Measurements from ENCODE around the gene PRLR. TPM values are rescaled to one million over a fixed set of nuclear protein-coding genes. Genes with fewer than 3 reads are reported as not detected.
"Not testable (repeated sequence)": the region's sequence is repeated elsewhere in the genome, so short reads cannot be mapped to it uniquely, and the experiment has no call there.

The PRLR gene
- total RNA-seq, 2 experiments from 2014 or later = 0.02 TPM; not detected in 1

- ChIA-PET CTCF (no interaction called here), POLR2A (no interaction called here)
- Mint-ChIP-seq H3K4me1 (no peaks in the 10 kb centered on the region), H3K4me3 (no peak overlapping the region), H3K36me3 (ENCODE audit: low read depth) (no peaks in the 10 kb centered on the region), H3K9me3 (ENCODE audit: low read depth) (no peaks in the 10 kb centered on the region), H3K27ac (no peak overlapping the region), H3K27me3 (peaks cover 28% of the 10 kb centered on the region)
- ATAC-seq (no peak), DNase-seq (no peak)
- intact Hi-C loops (cut with DNase I, micrococcal nuclease) = no loop called here
Observed at GRCh38 chr5:35205186-35205585, 25.1 kb downstream of the PRLR start.

- Mint-ChIP-seq H3K27me3 (peaks cover 30% of the 10 kb centered on the region), H3K36me3 (ENCODE audit: low read depth) (no peaks in the 10 kb centered on the region), H3K9me3 (ENCODE audit: low read depth) (no peaks in the 10 kb centered on the region), H3K4me1 (no peaks in the 10 kb centered on the region), H3K27ac (no peak overlapping the region), H3K4me3 (no peak overlapping the region)
- ATAC-seq = no peak
- intact Hi-C loops (cut with DNase I, micrococcal nuclease) = no loop called here
- DNase-seq = no peak
- ChIA-PET CTCF (interaction anchor here (0.7 to 1.3 kb wide), 7 partner anchors 11 to 121 kb away, joined by 3 to 5 read pairs (median 3); no protein-coding TSS in a partner anchor), POLR2A (no interaction called here)
Observed at GRCh38 chr5:35203403-35203802, 26.9 kb downstream of the PRLR start.

GRCh38 chr5:35202319-35203111 is 27.8 kb downstream of the PRLR start:
- Mint-ChIP-seq H3K27me3 (peaks cover 29% of the 10 kb centered on the region), H3K9me3 (ENCODE audit: low read depth) (no peaks in the 10 kb centered on the region), H3K27ac (no peak overlapping the region), H3K4me3 (no peak overlapping the region), H3K4me1 (no peaks in the 10 kb centered on the region), H3K36me3 (ENCODE audit: low read depth) (no peaks in the 10 kb centered on the region)
- peak; percentile 74 for ATAC-seq
- ChIA-PET POLR2A (no interaction called here), CTCF (interaction anchor here (0.7 to 1.2 kb wide), 4 partner anchors 10 to 120 kb away, joined by 3 to 4 read pairs (median 3); no protein-coding TSS in a partner anchor)
- intact Hi-C loops (cut with DNase I, micrococcal nuclease) = loop anchor here (1.0 kb wide), 1 partner anchor 113 kb away; no protein-coding TSS in a partner anchor
- peak; percentile 71 for DNase-seq

GRCh38 chr5:35201291-35201690 is 29.0 kb downstream of the PRLR start:
- POLR2A ChIA-PET = no interaction called here
- Mint-ChIP-seq H3K4me1 (no peaks in the 10 kb centered on the region), H3K9me3 (ENCODE audit: low read depth) (no peaks in the 10 kb centered on the region), H3K27ac (no peak overlapping the region), H3K36me3 (ENCODE audit: low read depth) (no peaks in the 10 kb centered on the region), H3K4me3 (no peak overlapping the region), H3K27me3 (peaks cover 27% of the 10 kb centered on the region)
- intact Hi-C loops (cut with DNase I, micrococcal nuclease) = no loop called here
- ATAC-seq = no peak
- CTCF ChIA-PET = no interaction called here
- no peak for DNase-seq

- no peaks in the 10 kb centered on the region for H3K4me1 Mint-ChIP-seq
Observed at GRCh38 chr5:35199886-35200285, 30.4 kb downstream of the PRLR start.

GRCh38 chr5:35198686-35199085 is 31.6 kb downstream of the PRLR start:
- CTCF ChIA-PET = interaction anchor here (0.8 kb wide), 1 partner anchor 41 kb away, joined by 4 read pairs; no protein-coding TSS in a partner anchor
- no peak for DNase-seq

More at GRCh38 chr5:35199886-35200285, 30.4 kb downstream of the PRLR start:
- Mint-ChIP-seq H3K27me3 (peaks cover 24% of the 10 kb centered on the region), H3K36me3 (ENCODE audit: low read depth) (no peaks in the 10 kb centered on the region), H3K27ac (no peak overlapping the region), H3K4me3 (no peak overlapping the region), H3K9me3 (ENCODE audit: low read depth) (no peaks in the 10 kb centered on the region)
- intact Hi-C loops (cut with DNase I, micrococcal nuclease) = no loop called here
- ChIA-PET POLR2A (no interaction called here), CTCF (no interaction called here)
- no peak for ATAC-seq
- no peak for DNase-seq

GRCh38 chr5:35198075-35198474 is 32.2 kb downstream of the PRLR start:
- H3K27me3 Mint-ChIP-seq = peaks cover 16% of the 10 kb centered on the region
- DNase-seq = no peak
- ATAC-seq = no peak
- CTCF ChIA-PET = no interaction called here
- intact Hi-C loops (cut with DNase I, micrococcal nuclease) = no loop called here
- no peaks in the 10 kb centered on the region for H3K4me1 Mint-ChIP-seq
- H3K9me3 Mint-ChIP-seq (ENCODE audit: low read depth) = no peaks in the 10 kb centered on the region
- H3K36me3 Mint-ChIP-seq (ENCODE audit: low read depth) = no peaks in the 10 kb centered on the region
- H3K4me3 Mint-ChIP-seq = no peak overlapping the region
- POLR2A ChIA-PET = no interaction called here
- H3K27ac Mint-ChIP-seq = no peak overlapping the region

More at GRCh38 chr5:35198686-35199085, 31.6 kb downstream of the PRLR start:
- no peak overlapping the region for H3K27ac Mint-ChIP-seq
- POLR2A ChIA-PET = no interaction called here
- ATAC-seq = no peak
- intact Hi-C loops (cut with DNase I, micrococcal nuclease) = no loop called here
- H3K4me3 Mint-ChIP-seq = no peak overlapping the region
- H3K36me3 Mint-ChIP-seq (ENCODE audit: low read depth) = no peaks in the 10 kb centered on the region
- no peaks in the 10 kb centered on the region for H3K4me1 Mint-ChIP-seq
- peaks cover 21% of the 10 kb centered on the region for H3K27me3 Mint-ChIP-seq
- H3K9me3 Mint-ChIP-seq (ENCODE audit: low read depth) = no peaks in the 10 kb centered on the region

- ATAC-seq = no peak
- ChIA-PET POLR2A (no interaction called here), CTCF (no interaction called here)
- peaks cover 12% of the 10 kb centered on the region for H3K27me3 Mint-ChIP-seq
- DNase-seq = no peak
- H3K36me3 Mint-ChIP-seq (ENCODE audit: low read depth) = no peaks in the 10 kb centered on the region
- intact Hi-C loops (cut with DNase I, micrococcal nuclease) = no loop called here
- no peak overlapping the region for H3K27ac Mint-ChIP-seq
- H3K4me3 Mint-ChIP-seq = no peak overlapping the region
- H3K4me1 Mint-ChIP-seq = no peaks in the 10 kb centered on the region
- H3K9me3 Mint-ChIP-seq (ENCODE audit: low read depth) = no peaks in the 10 kb centered on the region
Observed at GRCh38 chr5:35197351-35197750, 32.9 kb downstream of the PRLR start.

GRCh38 chr5:35195472-35195852 is 34.8 kb downstream of the PRLR start:
- no peak for ATAC-seq
- CTCF ChIA-PET = no interaction called here
- H3K27me3 Mint-ChIP-seq = peaks cover 14% of the 10 kb centered on the region
- no peak overlapping the region for H3K27ac Mint-ChIP-seq
- no peaks in the 10 kb centered on the region for H3K4me1 Mint-ChIP-seq
- no peak overlapping the region for H3K4me3 Mint-ChIP-seq
- no peaks in the 10 kb centered on the region for H3K9me3 Mint-ChIP-seq (ENCODE audit: low read depth)
- no peak for DNase-seq
- no peaks in the 10 kb centered on the region for H3K36me3 Mint-ChIP-seq (ENCODE audit: low read depth)
- intact Hi-C loops (cut with DNase I, micrococcal nuclease) = no loop called here
- POLR2A ChIA-PET = no interaction called here

- Mint-ChIP-seq H3K36me3 (ENCODE audit: low read depth) (no peaks in the 10 kb centered on the region), H3K27ac (no peak overlapping the region), H3K4me3 (no peak overlapping the region), H3K9me3 (ENCODE audit: low read depth) (no peaks in the 10 kb centered on the region), H3K4me1 (no peaks in the 10 kb centered on the region), H3K27me3 (peaks cover 14% of the 10 kb centered on the region)
- ChIA-PET POLR2A (no interaction called here), CTCF (interaction anchor here (0.6 kb wide), 1 partner anchor 38 kb away, joined by 3 read pairs; no protein-coding TSS in a partner anchor)
- ATAC-seq = no peak
- intact Hi-C loops (cut with DNase I, micrococcal nuclease) = no loop called here
- DNase-seq = no peak
Observed at GRCh38 chr5:35194635-35195471, 35.4 kb downstream of the PRLR start.

GRCh38 chr5:35192506-35192905 is 37.8 kb downstream of the PRLR start:
- Mint-ChIP-seq H3K36me3 (ENCODE audit: low read depth) (no peaks in the 10 kb centered on the region), H3K4me3 (no peak overlapping the region), H3K27me3 (peaks cover 6% of the 10 kb centered on the region), H3K27ac (no peak overlapping the region), H3K9me3 (ENCODE audit: low read depth) (no peaks in the 10 kb centered on the region), H3K4me1 (no peaks in the 10 kb centered on the region)
- DNase-seq (no peak), ATAC-seq (no peak)
- CTCF ChIA-PET = interaction anchor here (1.1 kb wide), 2 partner anchors 10 to 734 kb away, joined by 3 read pairs; no protein-coding TSS in a partner anchor
- intact Hi-C loops (cut with DNase I, micrococcal nuclease) = no loop called here
- POLR2A ChIA-PET = no interaction called here

- H3K36me3 Mint-ChIP-seq (ENCODE audit: low read depth); H3K4me3 Mint-ChIP-seq; H3K27me3 Mint-ChIP-seq; H3K4me1 Mint-ChIP-seq; H3K9me3 Mint-ChIP-seq (ENCODE audit: low read depth); intact Hi-C loops (cut with DNase I, micrococcal nuclease); DNase-seq; H3K27ac Mint-ChIP-seq; POLR2A ChIA-PET; CTCF ChIA-PET; ATAC-seq: not testable (repeated sequence)
Observed at GRCh38 chr5:35189801-35190200, 40.5 kb downstream of the PRLR start.

All from activated CD4-positive, alpha-beta T cell treated with anti-CD3 and anti-CD28 coated beads for 36 hours (primary cell).